NT2/D1 (cell line): Measurements from ENCODE around the gene SNAI3.

Experiments used
- DNase-seq: peaks from one replicate; pipeline ENCODE4 v3.0.0-alpha.2; 2011; ENCODE audit warnings: low read depth, low spot score
- H3K27me3 ChIP-seq: 2 replicates; pipeline ENCODE4 v1.6.0; 2011; ENCODE audit warnings: mild to moderate bottlenecking; ENCODE audit not compliant: insufficient read length, insufficient read depth
- H3K36me3 ChIP-seq: 2 replicates; pipeline ENCODE4 v1.6.1; 2011; ENCODE audit warnings: mild to moderate bottlenecking, low read length, mixed read lengths; ENCODE audit not compliant: insufficient read depth, insufficient read length
- H3K4me1 ChIP-seq: 2 replicates; pipeline ENCODE4 v1.5.1; 2011; ENCODE audit not compliant: insufficient read depth, insufficient read length
- H3K4me3 ChIP-seq: 2 replicates; pipeline ENCODE4 v1.5.1; 2011; ENCODE audit warnings: low read depth; ENCODE audit not compliant: insufficient read length
- H3K9ac ChIP-seq: 2 replicates; pipeline ENCODE4 v1.6.0; 2011; ENCODE audit warnings: low read depth; ENCODE audit not compliant: insufficient read length
- H3K9me3 ChIP-seq: 2 replicates; pipeline ENCODE4 v1.5.1; 2011; ENCODE audit warnings: mild to moderate bottlenecking, low read length; ENCODE audit not compliant: insufficient read depth
- SUZ12 ChIP-seq: IDR thresholded peaks from 2 replicates; pipeline ENCODE4 v1.6.1; 2011; ENCODE audit not compliant: insufficient read length, insufficient read depth; ENCODE audit errors: extremely low read depth
- YY1 ChIP-seq: IDR thresholded peaks from 2 replicates; pipeline ENCODE4 v1.6.1; 2011; ENCODE audit not compliant: insufficient read length, insufficient read depth
- ZNF274 ChIP-seq: IDR thresholded peaks from 2 replicates; pipeline ENCODE4 v1.6.1; 2011; ENCODE audit warnings: mild to moderate bottlenecking, low read depth, low read length

The SNAI3 gene

DNA sequence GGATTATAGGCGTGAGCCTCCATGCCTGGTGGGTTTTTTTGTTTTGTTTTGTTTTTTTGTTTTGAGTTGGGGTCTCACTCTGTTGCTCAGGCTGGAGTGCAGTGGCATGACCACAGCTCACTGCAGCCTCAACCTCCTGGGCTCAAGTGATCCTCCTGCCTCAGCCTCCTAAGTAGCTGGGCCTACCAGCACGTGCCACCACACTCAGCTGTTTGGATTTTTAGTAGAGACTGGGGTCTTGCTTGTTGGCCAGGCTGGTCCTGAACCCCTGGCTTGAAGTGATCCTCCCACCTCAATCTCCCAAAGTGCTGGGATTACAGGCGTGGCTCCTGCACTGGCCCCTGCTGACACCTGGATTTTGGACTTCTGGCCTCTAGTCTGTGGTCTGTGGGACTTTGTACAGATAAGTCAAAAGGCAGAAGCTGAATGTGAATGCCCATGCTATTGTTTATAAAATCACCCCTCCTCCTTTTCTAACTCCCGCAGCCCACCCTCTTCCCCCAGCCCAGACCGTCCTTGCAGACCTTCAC is 5.7 kb downstream of the SNAI3 start:
- Histone ChIP-seq H3K27me3 (peaks cover 10% of the 10 kb centered on the region), H3K4me3 (no peak overlapping the region), H3K9ac (no peak overlapping the region), H3K4me1 (peaks cover 30% of the 10 kb centered on the region), H3K9me3 (no peaks in the 10 kb centered on the region), H3K36me3 (peaks cover 17% of the 10 kb centered on the region)
- no peak for DNase-seq
- TF ChIP-seq YY1, result no peak
- no peak for TF ChIP-seq ZNF274

- H3K27me3 ChIP-seq, result no peaks in the 10 kb centered on the region
- H3K36me3 ChIP-seq, result peaks cover 39% of the 10 kb centered on the region
- no peak overlapping the region for H3K4me3 ChIP-seq
- H3K9me3 ChIP-seq, result no peaks in the 10 kb centered on the region
- DNase-seq, result no peak
- H3K9ac ChIP-seq, result no peak overlapping the region
- TF ChIP-seq SUZ12 (no peak), YY1 (no peak), ZNF274 (no peak)
- H3K4me1 ChIP-seq, result peaks cover 20% of the 10 kb centered on the region
These were observed 7.9 kb downstream of the SNAI3 start for GRCh38 chr16:88678224-88678979.

- no peaks in the 10 kb centered on the region for H3K27me3 ChIP-seq
- no peaks in the 10 kb centered on the region for H3K9me3 ChIP-seq
- no peak overlapping the region for H3K4me3 ChIP-seq
- peaks cover 23% of the 10 kb centered on the region for H3K4me1 ChIP-seq
- no peak for DNase-seq
- H3K36me3 ChIP-seq, result peaks cover 40% of the 10 kb centered on the region
- no peak overlapping the region for H3K9ac ChIP-seq
- TF ChIP-seq SUZ12 (no peak), YY1 (no peak), ZNF274 (no peak)
These were observed 8.6 kb downstream of the SNAI3 start for GRCh38 chr16:88677721-88678120.

DNA sequence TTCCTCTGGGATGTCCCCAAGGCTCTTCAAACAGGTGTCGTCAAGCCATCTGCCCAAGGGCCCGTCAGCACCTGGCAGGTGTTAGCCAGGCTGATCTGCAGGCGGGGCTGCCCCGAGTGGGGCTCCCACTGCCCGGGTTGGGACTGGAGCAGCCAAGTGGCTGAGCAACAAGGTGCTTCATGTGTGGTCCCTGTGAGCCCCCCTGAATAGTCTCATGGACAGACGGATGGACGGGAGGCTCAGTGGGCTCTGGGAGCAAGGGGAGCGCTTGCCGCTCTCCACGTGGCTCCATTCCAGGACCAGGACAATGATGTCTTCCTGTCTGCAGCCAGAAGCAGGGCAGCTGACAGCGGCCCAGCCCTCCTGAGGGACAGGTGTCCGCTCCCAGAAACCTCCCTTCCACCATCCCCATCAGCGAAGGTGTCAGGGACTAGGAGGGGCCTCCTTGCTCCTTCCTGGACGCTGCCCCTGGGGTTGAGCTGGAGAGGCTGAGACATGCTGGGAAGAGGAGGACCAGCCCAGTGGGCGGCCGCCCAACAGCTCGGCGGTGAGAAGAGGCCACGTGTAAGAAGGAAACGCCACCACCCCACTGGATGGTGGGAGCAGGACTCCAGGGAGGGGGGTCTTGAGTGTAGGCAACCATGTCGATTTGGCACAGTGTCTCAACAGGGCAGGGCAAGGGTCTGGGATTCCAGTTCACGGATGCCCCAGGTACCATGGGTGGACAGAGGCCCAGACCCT is 9.6 kb downstream of the SNAI3 start:
- Histone ChIP-seq H3K9me3 (no peaks in the 10 kb centered on the region), H3K4me1 (peaks cover 22% of the 10 kb centered on the region), H3K27me3 (no peaks in the 10 kb centered on the region), H3K36me3 (peaks cover 45% of the 10 kb centered on the region), H3K4me3 (no peak overlapping the region), H3K9ac (no peak overlapping the region)
- no peak for DNase-seq
- TF ChIP-seq ZNF274 (no peak), SUZ12 (no peak), YY1 (no peak)

DNA sequence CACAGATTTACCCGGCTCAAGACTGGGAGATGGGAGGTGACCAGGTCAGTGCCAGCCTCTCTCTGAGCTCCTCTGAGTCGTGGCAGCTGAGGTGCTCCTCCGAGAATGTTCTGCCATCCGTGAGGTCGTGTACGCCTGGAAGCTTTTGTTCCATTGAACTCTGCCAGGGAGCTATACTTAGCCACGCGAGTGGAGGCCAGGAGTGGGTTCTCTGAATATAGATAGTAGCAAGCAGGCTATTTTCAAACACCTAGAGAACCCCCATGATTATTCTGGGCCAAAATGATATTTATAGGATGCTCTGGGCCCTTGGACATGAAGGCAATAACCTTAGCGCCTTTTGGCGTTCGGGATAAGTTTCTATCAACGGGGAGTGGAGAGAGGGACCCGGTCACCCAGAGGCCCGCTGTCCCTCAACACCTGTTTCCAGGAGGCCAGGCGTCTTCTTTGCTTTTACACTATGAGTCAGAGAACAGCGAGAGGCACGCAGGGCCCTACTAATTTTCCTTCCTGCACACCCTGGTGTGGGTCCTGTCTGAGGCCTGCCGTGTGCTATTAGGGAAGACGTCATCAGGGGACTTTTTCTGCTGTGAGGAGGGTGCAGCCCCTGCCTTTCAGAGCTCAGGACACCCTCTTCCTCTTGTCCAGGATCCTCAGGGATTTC is 12.5 kb downstream of the SNAI3 start:
- no peak for DNase-seq
- Histone ChIP-seq H3K9ac (no peak overlapping the region), H3K9me3 (no peaks in the 10 kb centered on the region), H3K4me1 (peaks cover 15% of the 10 kb centered on the region), H3K27me3 (no peaks in the 10 kb centered on the region), H3K4me3 (no peak overlapping the region), H3K36me3 (peaks cover 47% of the 10 kb centered on the region)
- no peak for TF ChIP-seq ZNF274
- no peak for TF ChIP-seq SUZ12
- TF ChIP-seq YY1, result no peak

DNA sequence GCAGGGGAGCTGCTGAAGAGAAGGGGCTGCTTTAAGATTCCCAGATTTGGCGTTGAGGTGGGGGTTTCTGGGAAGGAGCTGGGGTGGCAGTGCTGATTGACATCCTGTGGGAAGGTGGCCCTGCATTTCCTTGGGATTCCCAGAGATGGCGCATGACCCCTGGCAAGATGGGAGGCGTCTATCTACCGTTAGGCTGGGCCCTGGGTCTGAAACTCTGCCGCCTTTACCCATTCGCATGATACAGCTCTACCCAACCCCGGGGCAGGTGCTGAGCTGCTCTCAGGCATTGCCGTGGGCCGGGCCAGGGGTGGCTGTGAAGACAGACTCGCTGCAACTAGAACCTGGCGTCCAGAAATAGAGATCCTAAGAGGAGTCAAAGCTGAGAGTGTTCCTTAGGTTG is 13.5 kb downstream of the SNAI3 start:
- H3K9me3 ChIP-seq, result no peaks in the 10 kb centered on the region
- H3K27me3 ChIP-seq, result no peaks in the 10 kb centered on the region
- DNase-seq, result peak; percentile 46
- H3K9ac ChIP-seq, result peak overlapping the region; percentile 8
- peaks cover 12% of the 10 kb centered on the region for H3K4me1 ChIP-seq
- H3K4me3 ChIP-seq, result no peak overlapping the region
- H3K36me3 ChIP-seq, result peaks cover 51% of the 10 kb centered on the region
- TF ChIP-seq ZNF274 (no peak), YY1 (no peak), SUZ12 (no peak)

DNA sequence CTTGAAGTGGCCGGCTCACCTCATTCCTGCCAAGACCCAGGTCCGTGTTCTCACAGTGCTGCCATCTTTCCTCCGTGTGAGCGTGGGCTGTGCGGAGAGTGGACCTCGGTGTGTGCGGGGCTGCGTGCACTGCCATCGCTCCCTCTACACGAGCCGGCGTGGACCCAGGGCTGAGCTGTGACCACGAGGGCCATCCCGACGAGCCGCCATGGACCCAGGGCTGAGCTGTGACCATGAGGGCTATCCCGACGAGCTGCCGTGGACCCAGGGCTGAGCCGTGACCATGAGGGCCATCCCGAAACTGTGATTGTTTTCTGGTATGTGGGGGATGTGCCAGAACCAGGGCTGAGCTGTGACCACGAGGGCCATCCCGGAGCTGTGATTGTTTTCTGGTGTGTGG is 14.5 kb downstream of the SNAI3 start:
- H3K9ac ChIP-seq, result no peak overlapping the region
- peaks cover 6% of the 10 kb centered on the region for H3K4me1 ChIP-seq
- TF ChIP-seq YY1 (no peak), ZNF274 (no peak), SUZ12 (no peak)
- peaks cover 49% of the 10 kb centered on the region for H3K36me3 ChIP-seq
- no peak overlapping the region for H3K4me3 ChIP-seq
- no peak for DNase-seq
- H3K27me3 ChIP-seq, result no peaks in the 10 kb centered on the region
- no peaks in the 10 kb centered on the region for H3K9me3 ChIP-seq
